HepG2 (cell line): Measurements from ENCODE around the gene PIK3R5. TPM values are rescaled to one million over a fixed set of nuclear protein-coding genes. Genes with fewer than 3 reads are reported as not detected.

Experiments used
- ATAC-seq: fragments of 200-7000 bp; cut with Tn5 transposase; 3 replicates; pipeline ENCODE4 v1.9.1; 2020; ENCODE audit warnings: mild to moderate bottlenecking, moderate library complexity
- BruUV-seq: library from RNA; stranded (reverse); fragments of 400-500 nt; replicated peaks from 2 replicates; lab custom pipeline; 2021; lab: Mats Ljungman, UMichigan
- CTCF ChIA-PET: fragments of 300-600 bp; formaldehyde crosslinking; extraction: SDS; loops from one replicate; lab custom pipeline; 2021; ENCODE audit warnings: low total read pairs, inconsistent platforms, low intra/inter-chr PET ratio; lab: Yijun Ruan, JAX
- POLR2A ChIA-PET: fragments of 350-600 bp; sonication (Branson Sonifier 250); formaldehyde crosslinking; loops from one replicate; lab custom pipeline; 2020; ENCODE audit warnings: antibody characterized with exemption, inconsistent platforms; lab: Yijun Ruan, JAX
- DNase-seq: peaks from one replicate; pipeline ENCODE4 v3.0.0-alpha.2; 2015; ENCODE audit warnings: low spot score
- FAIRE-seq: peaks from 3 replicates; lab custom pipeline; 2011; peaks lifted over from hg19 to GRCh38; lab: Jason Lieb, UNC
- H2AFZ ChIP-seq: one replicate; pipeline ENCODE4 v1.6.1; 2011; ENCODE audit warnings: low read length, inconsistent platforms
- H3K27ac ChIP-seq: fragments of 300-600 bp; 3 replicates; pipeline ENCODE4 v1.8.0; 2011; ENCODE audit warnings: mixed run types, mild to moderate bottlenecking, mixed read lengths, low read length, inconsistent platforms; ENCODE audit not compliant: insufficient read depth; ENCODE audit errors: extremely low read length
- H3K27me3 ChIP-seq, 2 experiments: fragments of 200-600 bp in 1 of 2; 2 replicates in 1 of 2; 3 replicates in 1 of 2; pipeline versions ENCODE4 v1.6.0 to v1.8.0; 2011; ENCODE audit warnings: low read length in 2 of 2, mild to moderate bottlenecking in 2 of 2, moderate library complexity in 2 of 2, inconsistent platforms in 1 of 2; ENCODE audit not compliant: insufficient read depth in 2 of 2, control insufficient read depth in 1 of 2
- H3K36me3 ChIP-seq, 2 experiments: fragments of 200-600 bp in 1 of 2; replicated peaks in 1 of 2; 2 replicates in 1 of 2; 3 replicates in 1 of 2; pipeline versions ENCODE4 v1.5.1 to v1.8.0; 2011; ENCODE audit warnings: low read length in 2 of 2, inconsistent platforms in 1 of 2; ENCODE audit not compliant: insufficient read depth in 2 of 2, control insufficient read depth in 1 of 2
- H3K4me1 ChIP-seq: 2 replicates; pipeline ENCODE4 v1.5.1; 2012; ENCODE audit warnings: low read length, inconsistent platforms; ENCODE audit not compliant: insufficient read depth
- H3K4me2 ChIP-seq: 2 replicates; pipeline ENCODE4 v1.6.0; 2011; ENCODE audit warnings: low read depth, low read length, inconsistent platforms
- H3K4me3 ChIP-seq, 3 experiments: fragments of 200-600 bp in 1 of 3; sonication (generic), shearing (Covaris generic) in 1 of 3; replicated peaks in 1 of 3; 2 replicates each; pipeline ENCODE4 v1.5.1; 2011 to 2016; ENCODE audit warnings: low read length in 3 of 3, inconsistent platforms in 2 of 3, low read depth in 2 of 3, mild to moderate bottlenecking in 2 of 3, control low read depth in 1 of 3, mixed read lengths in 1 of 3; ENCODE audit not compliant: insufficient read depth in 1 of 3
- H3K79me2 ChIP-seq: one replicate; pipeline ENCODE4 v1.6.1; 2011; ENCODE audit warnings: low read length, inconsistent platforms; ENCODE audit not compliant: insufficient read depth
- H3K9ac ChIP-seq: 2 replicates; pipeline ENCODE4 v1.6.0; 2011; ENCODE audit warnings: mild to moderate bottlenecking, low read depth, low read length, inconsistent platforms; ENCODE audit not compliant: insufficient read depth
- H3K9me3 ChIP-seq: 2 replicates; pipeline ENCODE4 v1.5.1; 2012; ENCODE audit warnings: mild to moderate bottlenecking, low read length
- H4K20me1 ChIP-seq: 2 replicates; pipeline ENCODE4 v1.6.0; 2011; ENCODE audit warnings: inconsistent platforms, mild to moderate bottlenecking, low read length, moderate library complexity; ENCODE audit not compliant: insufficient read depth
- IRF1 ChIP-seq: sonication (generic); formaldehyde crosslinking; IDR thresholded peaks from 2 replicates; pipeline ENCODE4 v1.4.0; 2020; ENCODE audit warnings: low read depth, mild to moderate bottlenecking, missing genetic modification reagents
- PAF1 ChIP-seq: IDR thresholded peaks from 2 replicates; pipeline ENCODE4 v1.6.1; 2016; ENCODE audit warnings: missing genetic modification reagents, missing compliant biosample characterization
- WGBS: methylation state at CpG from one replicate; pipeline ENCODE4 v1.1.6; 2017; ENCODE audit warnings: low lambda C conversion rate; 5-methylcytosine and 5-hydroxymethylcytosine counted together
- in situ Hi-C: cut with HindIII; loops from 2 replicates; pipeline ENCODE4 v1.10.0; 2017; ENCODE audit warnings: low pct_unique_long_range_greater_than_20kb; ENCODE audit not compliant: extremely low pct_ligation_motif_present
- intact Hi-C: fragments of 100-400 bp; cut with micrococcal nuclease; formaldehyde crosslinking; loops from one replicate; pipeline ENCODE4 v1.10.0; 2022; ENCODE audit not compliant: unreplicated experiment
- polyA plus RNA-seq, 8 experiments: library from polyadenylated mRNA; depleted of rRNA in 3 of 8; stranded (reverse) in 7 of 8; unstranded in 1 of 8; fragments of >200 nt; fragmentation: Illumina TruSeq in 4 of 8; extraction: Trizol in 4 of 8; gene quantifications; 2 replicates each; pipeline versions ENCODE4 v1.2.1 to v1.2.3, GENCODE V29; 2011 to 2016; ENCODE audit warnings: low read depth in 4 of 8, missing spikeins in 1 of 8, mixed read lengths in 1 of 8; ENCODE audit not compliant: insufficient read depth in 1 of 8
- total RNA-seq, 5 experiments: library from RNA; depleted of rRNA; stranded (reverse); fragments of >200 nt; fragmentation: Illumina TruSeq; extraction: Trizol; gene quantifications; 2 replicates each; pipeline ENCODE4 v1.2.3, GENCODE V29; 2016; ENCODE audit warnings: low read depth in 1 of 5
- TF ChIP-seq, protein P1 (sequence below): sonication (generic); formaldehyde crosslinking; IDR thresholded peaks from 2 replicates; pipeline ENCODE4 v1.5.0; 2020; ENCODE audit warnings: mild to moderate bottlenecking, missing genetic modification reagents, borderline replicate concordance

PIK3R5 gene
- total and polyA plus RNA-seq, 2 of the 13 experiments (the other 11 are each of a cell fraction or from before 2014, with no cell fraction given): not detected

DNA sequence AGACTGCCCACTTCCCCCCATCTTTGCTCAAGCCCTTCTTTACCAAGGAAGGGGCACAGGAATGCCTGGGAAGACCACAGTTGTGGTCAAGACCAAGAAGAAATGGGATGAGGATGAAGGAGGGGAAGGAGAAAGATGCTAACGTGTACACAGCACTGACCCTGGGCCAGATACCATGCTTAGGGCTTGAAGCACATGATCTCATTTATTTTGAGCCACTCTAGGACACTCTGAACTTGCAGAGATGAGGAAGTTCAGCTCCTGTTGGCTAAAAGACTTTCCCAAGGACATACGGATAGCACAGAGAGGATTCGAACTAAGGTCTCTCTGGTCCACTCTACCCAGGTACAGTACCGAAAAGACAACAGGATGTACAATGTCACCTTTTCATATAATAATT, 42.6 kb downstream of the PIK3R5 start (continued):
- TF ChIP-seq, protein P1, sequence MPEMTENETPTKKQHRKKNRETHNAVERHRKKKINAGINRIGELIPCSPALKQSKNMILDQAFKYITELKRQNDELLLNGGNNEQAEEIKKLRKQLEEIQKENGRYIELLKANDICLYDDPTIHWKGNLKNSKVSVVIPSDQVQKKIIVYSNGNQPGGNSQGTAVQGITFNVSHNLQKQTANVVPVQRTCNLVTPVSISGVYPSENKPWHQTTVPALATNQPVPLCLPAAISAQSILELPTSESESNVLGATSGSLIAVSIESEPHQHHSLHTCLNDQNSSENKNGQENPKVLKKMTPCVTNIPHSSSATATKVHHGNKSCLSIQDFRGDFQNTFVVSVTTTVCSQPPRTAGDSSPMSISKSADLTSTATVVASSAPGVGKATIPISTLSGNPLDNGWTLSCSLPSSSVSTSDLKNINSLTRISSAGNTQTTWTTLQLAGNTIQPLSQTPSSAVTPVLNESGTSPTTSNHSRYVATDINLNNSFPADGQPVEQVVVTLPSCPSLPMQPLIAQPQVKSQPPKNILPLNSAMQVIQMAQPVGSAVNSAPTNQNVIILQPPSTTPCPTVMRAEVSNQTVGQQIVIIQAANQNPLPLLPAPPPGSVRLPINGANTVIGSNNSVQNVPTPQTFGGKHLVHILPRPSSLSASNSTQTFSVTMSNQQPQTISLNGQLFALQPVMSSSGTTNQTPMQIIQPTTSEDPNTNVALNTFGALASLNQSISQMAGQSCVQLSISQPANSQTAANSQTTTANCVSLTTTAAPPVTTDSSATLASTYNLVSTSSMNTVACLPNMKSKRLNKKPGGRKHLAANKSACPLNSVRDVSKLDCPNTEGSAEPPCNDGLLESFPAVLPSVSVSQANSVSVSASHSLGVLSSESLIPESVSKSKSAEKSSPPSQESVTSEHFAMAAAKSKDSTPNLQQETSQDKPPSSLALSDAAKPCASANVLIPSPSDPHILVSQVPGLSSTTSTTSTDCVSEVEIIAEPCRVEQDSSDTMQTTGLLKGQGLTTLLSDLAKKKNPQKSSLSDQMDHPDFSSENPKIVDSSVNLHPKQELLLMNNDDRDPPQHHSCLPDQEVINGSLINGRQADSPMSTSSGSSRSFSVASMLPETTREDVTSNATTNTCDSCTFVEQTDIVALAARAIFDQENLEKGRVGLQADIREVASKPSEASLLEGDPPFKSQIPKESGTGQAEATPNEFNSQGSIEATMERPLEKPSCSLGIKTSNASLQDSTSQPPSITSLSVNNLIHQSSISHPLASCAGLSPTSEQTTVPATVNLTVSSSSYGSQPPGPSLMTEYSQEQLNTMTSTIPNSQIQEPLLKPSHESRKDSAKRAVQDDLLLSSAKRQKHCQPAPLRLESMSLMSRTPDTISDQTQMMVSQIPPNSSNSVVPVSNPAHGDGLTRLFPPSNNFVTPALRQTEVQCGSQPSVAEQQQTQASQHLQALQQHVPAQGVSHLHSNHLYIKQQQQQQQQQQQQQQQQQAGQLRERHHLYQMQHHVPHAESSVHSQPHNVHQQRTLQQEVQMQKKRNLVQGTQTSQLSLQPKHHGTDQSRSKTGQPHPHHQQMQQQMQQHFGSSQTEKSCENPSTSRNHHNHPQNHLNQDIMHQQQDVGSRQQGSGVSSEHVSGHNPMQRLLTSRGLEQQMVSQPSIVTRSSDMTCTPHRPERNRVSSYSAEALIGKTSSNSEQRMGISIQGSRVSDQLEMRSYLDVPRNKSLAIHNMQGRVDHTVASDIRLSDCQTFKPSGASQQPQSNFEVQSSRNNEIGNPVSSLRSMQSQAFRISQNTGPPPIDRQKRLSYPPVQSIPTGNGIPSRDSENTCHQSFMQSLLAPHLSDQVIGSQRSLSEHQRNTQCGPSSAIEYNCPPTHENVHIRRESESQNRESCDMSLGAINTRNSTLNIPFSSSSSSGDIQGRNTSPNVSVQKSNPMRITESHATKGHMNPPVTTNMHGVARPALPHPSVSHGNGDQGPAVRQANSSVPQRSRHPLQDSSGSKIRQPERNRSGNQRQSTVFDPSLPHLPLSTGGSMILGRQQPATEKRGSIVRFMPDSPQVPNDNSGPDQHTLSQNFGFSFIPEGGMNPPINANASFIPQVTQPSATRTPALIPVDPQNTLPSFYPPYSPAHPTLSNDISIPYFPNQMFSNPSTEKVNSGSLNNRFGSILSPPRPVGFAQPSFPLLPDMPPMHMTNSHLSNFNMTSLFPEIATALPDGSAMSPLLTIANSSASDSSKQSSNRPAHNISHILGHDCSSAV (CRISPR knock-in tag): no peak

GRCh38 chr17:8922451-8922850, 43.1 kb downstream of the PIK3R5 start:
- Histone ChIP-seq H3K79me2 (no peaks in the 10 kb centered on the region), H3K9ac (no peak overlapping the region), H3K4me2 (no peak overlapping the region), H3K27me3 (no peaks in the 10 kb centered on the region; a peak in 1 of 5 replicates), H3K36me3 (no peaks in the 10 kb centered on the region), H2AFZ (no peak overlapping the region), H4K20me1 (no peaks in the 10 kb centered on the region)
- ATAC-seq (no peak), FAIRE-seq (no peak)
- POLR2A ChIA-PET: no interaction called here
- in situ Hi-C loops: no loop called here
- no TSS peak for BruUV-seq
- WGBS: 0% methylated on average over 6 of the region's 6 CpGs
- TF ChIP-seq IRF1 (no peak), PAF1 (CRISPR knock-in tag) (no peak)
- TF ChIP-seq, all 625 proteins: peak for 0
- Histone ChIP-seq H3K4me3 (no peak overlapping the region), H3K4me1 (no peaks in the 10 kb centered on the region), H3K27ac (no peak overlapping the region), H3K9me3 (peaks cover 6% of the 10 kb centered on the region)
- CTCF ChIA-PET: no interaction called here
- DNase-seq: no peak
- intact Hi-C loops: no loop called here
